ENCODE results near the gene SLC35A1. TPM values are rescaled to one million over a fixed set of nuclear protein-coding genes. Genes with fewer than 3 reads are reported as not detected.

Gene SLC35A1
- total RNA-seq, 1 donor from 2014 or later = 10.9 TPM

DNA sequence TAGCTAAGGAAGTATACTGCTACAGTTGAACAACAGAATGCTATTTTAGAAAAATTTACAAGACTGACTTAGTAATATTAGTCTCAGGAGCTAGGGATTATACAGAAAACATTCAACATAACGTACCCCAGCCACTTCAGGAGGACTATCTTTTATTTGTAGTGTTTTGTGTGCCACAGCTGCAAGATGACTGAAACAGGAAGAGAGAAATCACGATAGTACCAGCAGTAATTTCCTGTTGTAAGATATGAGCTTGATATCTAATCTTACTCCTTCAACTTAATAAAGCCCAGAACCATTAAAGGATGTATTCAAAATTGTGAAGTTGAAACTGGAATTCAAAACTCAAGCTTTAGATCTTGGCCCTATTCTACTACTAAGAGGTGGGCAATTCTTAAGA is 42.1 kb downstream of the SLC35A1 start:
- no peak for DNase-seq (ENCODE audit: low spot score)
- intact Hi-C loops (cut with DNase I) = no loop called here

DNA sequence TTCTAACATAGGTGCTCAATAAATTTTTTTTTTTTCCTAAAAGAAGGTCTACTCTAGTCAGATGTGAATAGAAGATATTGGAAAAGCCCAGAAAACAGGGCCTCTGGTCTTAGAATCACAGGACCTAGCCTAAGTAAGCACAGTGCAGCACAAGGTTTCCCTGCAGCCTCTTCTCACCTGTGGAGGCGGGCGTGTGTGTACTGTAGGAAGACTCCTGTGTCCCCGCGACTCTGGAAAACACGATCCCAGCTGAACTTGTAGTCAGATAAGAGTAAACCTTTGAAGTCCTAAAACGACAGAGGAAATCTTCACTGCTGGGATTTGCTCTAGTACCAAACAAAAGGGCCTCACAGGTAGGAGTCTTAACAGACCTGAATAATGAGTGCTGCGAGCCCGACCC is 45.7 kb downstream of the SLC35A1 start:
- no peak for DNase-seq (ENCODE audit: low spot score)
- intact Hi-C loops (cut with DNase I) = no loop called here

DNA sequence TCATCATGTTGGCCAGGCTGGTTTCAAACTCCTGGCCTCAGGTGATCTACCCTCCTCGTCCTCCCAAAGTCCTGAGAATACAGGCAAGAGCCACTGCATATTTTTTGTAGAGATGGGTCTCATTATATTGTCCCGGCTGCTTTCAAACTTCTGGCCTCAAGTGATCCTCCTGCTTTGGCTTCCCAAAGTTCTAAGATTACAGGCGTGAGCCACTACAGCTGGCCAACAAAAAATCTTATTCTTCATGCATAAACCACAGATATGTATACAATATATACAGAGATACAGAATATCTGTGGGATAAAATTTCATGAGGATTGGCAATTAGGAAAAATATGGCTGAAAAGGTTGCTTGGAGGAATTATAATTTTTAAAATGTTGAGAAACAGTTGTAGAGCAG is 49.9 kb downstream of the SLC35A1 start:
- no peak for DNase-seq (ENCODE audit: low spot score)
- intact Hi-C loops (cut with DNase I) = no loop called here

DNA sequence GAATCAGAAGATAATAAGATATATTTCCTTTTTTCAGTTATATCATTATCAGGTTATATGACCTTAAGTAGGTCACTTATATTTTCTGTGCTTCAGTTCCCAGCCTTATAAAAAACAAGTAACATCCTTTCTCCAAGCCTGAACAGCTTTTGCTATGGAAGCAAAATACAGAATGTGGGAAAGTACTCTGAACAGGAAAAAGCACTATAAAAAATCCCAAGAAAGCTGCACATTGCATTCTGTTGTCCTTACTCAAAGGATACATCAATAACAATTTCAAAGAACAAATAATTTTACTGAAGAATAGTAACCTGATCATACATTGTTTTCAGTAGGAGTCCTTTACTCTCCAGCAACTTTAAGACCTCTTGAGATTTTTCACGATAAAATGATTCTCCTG is 56.4 kb downstream of the SLC35A1 start:
- no peak for DNase-seq (ENCODE audit: low spot score)
- intact Hi-C loops (cut with DNase I) = no loop called here

DNA sequence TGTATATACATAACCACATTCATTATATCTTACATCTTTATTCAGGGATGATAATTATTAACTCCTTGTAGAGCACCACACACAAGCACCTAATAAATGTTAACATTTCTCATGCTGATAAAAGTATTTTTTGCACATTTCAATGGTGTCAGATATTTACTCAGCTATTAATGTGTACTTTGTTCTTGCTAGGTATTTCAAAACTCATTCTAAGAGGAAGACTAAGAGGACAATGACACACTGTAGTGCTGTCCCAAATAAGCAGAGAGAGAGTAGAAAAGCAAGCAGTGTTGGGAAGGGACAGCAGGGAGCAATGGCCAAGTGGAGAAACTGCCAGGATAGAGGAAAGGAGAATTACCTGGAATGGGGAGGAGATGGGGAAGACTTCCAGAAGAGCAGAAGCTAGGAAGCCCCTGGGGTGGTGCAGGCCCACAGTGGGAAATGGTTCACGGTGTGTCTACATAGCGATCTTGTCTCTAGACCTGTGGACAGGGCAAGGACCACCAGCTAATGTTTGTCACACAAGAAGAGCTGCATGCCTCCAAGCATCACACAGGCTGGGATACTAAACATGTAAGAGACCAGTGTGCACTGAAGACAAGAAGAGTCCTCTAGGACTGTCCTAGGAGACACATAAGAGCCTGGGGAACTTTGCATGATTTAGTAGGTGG is 61.7 kb downstream of the SLC35A1 start:
- intact Hi-C loops (cut with DNase I) = no loop called here
- no peak for DNase-seq (ENCODE audit: low spot score)

DNA sequence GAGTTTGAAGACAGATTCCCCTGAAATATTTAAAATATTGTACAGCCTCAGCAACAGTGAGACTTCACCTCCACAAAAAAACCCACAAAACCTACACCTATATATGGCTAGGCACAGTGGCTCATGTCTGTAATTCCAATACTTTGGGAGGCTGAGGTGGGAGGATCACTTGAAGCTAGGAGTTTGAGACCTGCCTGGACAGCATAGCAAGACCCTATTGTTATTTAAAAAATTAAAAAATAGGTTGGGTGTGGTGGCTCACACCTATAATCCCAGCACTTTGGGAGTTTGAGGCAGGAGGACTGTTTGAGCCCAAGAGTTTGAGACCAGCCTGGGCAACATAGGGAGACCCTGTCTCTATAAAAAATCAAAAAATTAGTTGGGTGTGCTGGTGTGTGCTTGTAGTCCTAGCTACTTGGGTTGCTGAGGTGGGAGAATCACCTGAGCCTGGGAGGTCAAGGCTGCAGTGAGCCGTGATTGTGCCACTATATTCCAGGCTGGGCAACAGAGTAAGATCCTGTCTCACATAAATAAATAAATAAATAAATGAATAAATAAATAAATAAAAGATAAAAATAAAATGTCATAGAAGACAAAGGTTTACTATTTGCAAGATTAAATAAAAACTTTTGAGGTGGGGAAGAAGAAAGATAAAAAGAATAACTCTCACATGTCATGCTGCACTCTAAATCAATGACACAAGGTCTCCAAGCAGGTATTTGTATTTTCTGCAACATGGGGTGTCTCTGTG is 65.9 kb downstream of the SLC35A1 start:
- intact Hi-C loops (cut with DNase I) = no loop called here
- DNase-seq (ENCODE audit: low spot score) = no peak

DNA sequence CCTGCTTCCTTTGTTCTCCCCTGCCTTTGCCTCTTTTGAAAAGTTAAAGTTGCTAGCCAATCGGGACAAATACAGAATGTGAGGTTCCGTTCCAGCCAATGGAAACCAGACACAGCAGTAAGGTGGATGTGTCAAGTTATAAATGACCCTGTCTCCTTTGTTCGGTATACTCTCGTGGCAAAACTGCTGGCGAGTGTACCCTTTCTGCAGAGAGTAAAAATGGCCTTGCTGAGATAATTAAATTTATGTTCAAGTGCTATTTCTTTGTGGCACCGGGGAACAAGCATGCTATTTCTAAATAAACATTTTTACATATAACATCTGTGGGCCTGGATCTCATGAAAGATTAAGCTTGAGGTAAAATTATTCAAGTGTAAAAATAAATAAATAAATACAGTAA is 66.8 kb downstream of the SLC35A1 start:
- intact Hi-C loops (cut with DNase I) = no loop called here
- no peak for DNase-seq (ENCODE audit: low spot score)

DNA sequence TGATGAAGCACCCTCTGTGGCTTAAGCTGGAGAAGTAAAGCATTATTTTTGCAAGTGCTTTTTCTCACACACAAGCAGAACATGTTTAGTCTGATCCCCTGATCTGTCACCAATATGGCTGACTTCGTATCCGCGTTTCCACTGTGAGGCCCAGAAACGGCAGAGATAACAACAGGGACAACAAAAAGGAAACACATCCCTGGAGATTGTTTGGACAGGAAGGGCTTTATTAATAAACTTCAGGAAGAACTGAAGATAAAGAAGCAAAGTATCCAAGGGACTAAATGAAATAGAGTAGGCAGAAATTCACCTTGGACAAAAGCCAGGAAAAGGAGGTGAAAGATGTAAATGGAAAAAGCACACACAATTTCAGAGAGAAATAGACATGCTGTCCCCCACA is 67.8 kb downstream of the SLC35A1 start:
- no peak for DNase-seq (ENCODE audit: low spot score)
- intact Hi-C loops (cut with DNase I) = no loop called here

DNA sequence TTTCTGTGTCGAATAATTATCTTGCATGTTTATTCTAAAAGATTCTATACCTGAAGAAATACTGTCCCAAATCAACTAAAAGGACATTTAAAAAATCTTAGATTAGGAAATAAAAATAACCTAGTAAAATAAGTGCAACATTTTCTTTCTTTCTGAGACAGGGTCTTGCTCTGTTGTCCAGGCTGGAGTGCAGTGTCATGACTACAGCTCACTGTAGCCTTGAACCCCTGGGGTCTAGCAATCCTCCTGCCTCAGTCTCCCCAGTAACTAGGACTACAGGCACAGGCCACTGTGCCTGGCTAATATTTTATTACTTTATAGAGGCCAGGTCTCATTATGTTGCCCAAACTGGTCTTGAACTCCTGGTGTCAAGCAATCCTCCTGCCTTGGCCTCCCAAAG is 68.3 kb downstream of the SLC35A1 start:
- no peak for DNase-seq (ENCODE audit: low spot score)
- intact Hi-C loops (cut with DNase I) = no loop called here

DNA sequence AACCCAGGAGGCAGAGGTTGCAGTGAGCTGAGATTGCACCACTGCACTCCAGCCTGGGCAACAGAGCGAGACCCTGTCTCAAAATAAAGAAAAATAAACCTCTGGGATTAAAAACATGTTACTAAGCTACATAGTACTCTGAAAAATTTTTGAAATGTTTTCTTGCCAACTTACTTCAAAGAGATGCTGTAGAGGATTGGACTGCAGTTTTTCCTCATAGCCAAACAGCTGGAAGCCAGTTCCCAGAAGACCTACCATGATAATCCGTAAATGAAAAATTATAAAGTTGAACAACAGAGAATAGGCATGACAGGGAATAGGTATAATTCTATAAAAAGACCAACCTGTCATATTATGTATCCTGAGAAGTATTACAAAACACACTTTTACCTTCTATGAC is 69.0 kb downstream of the SLC35A1 start:
- intact Hi-C loops (cut with DNase I) = no loop called here
- DNase-seq (ENCODE audit: low spot score) = no peak

DNA sequence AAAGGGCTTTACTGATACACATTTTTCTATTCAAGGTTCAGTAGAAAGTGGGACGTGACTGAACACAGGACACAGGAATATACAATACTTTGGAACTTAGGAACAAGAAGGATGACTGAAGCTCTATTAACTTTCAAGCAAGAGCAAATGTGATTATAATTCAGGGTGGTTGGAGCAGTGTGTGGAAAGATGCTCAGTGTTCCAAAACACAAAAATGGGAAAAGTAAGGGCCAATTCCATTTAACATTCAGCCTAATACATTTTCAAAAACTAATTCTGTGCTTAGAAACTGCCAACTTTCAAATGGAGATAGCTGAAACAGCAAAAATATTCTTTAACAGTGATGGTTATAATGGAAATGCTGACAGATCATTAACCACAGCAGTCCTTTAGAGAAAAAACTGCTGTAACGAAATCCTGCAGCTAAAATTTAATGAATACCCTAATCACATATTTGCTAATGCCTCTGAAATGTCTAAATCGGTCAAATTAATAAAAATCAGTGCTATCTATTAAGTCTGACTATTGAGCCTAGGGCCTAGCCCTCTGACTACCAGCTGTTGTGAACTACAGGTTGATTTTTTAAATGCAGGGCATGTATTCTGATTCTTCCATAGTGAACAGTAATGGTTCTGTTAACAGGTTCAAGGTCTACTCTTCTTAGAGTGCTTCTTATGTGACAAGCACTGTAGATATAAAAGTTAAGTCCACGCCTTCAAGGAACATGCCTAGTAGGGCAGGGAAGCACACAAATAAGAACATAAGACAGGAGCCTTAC is 71.1 kb downstream of the SLC35A1 start:
- no peak for DNase-seq (ENCODE audit: low spot score)
- intact Hi-C loops (cut with DNase I) = no loop called here

DNA sequence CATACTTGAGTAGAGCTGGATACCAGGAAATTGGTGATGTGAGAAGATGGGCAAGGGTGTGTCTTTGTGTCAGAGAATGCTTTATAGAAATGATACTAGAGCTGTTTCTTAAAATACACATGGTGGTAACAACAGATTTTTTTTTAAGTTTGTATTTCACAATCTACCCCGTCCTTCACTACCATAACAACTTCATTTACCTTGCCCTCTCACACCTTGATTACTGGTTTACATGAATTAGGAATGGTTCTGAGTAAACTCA is 71.6 kb downstream of the SLC35A1 start:
- DNase-seq (ENCODE audit: low spot score) = no peak
- intact Hi-C loops (cut with DNase I) = no loop called here

DNA sequence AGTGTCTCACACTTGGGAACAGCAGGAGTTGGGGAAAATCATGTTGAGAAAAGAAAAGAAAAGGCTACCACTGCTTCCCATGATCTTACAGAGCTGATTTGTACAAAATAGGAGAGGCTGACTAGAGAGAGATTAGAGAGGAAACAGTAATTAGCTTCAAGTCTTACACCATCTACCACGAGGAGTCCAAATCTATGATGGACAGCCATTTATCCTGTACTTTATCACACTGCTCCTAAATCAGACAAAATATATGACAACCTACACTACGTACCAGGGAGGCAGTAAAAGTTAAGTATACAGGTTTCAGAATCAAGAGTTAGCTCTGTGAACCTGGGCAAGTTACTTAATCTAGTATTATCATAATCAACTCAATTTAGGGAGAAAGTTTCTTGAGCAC is 79.0 kb downstream of the SLC35A1 start:
- no peak for DNase-seq (ENCODE audit: low spot score)
- intact Hi-C loops (cut with DNase I) = no loop called here

DNA sequence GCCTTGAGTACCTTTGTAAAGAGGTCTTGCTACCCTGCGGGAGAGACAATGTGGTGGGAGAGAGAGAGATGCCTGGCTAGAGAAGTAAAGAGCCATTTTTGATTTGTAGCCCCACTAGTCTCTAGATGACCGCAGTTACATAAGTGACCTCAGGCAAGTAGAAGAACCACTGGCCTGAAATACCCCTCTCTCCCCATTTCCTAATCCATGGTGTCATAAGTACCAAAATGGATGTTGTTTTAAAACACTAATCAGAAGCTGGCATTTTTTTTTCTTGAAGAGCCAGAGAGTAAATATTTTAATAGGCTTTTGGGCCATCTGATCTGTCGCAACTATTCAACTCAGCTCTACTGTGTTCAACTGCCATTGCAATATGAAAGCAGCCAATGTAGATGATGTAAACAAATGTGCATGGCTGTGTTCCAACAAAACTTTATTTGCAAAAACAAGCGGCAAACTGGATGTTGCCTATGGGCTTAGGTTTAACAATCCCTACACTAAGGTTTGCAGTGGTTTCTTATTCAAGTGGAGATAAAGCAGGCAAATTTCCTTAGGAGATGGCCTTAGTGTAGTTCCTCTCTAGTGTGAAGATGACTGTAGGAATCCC is 80.5 kb downstream of the SLC35A1 start:
- DNase-seq (ENCODE audit: low spot score) = no peak
- intact Hi-C loops (cut with DNase I) = no loop called here

DNA sequence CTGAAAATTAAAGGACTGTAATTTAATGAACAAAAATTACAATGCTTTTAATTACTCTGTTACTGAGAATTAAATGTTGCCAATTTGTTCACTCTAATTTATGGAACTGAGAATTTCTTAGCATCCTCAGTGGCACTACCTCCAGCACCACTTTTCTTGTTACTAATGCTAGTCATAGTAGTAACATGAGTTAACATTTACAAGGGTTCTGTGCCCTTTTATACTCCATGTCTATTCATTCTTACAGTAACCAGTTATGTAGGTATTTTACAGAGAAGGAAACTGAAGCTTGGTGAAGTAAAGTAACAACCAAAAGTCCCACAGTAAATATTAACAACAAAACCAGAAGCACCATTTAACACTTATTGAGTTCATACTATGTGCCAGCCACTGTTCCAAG is 82.7 kb downstream of the SLC35A1 start:
- no peak for DNase-seq (ENCODE audit: low spot score)
- intact Hi-C loops (cut with DNase I) = no loop called here

DNA sequence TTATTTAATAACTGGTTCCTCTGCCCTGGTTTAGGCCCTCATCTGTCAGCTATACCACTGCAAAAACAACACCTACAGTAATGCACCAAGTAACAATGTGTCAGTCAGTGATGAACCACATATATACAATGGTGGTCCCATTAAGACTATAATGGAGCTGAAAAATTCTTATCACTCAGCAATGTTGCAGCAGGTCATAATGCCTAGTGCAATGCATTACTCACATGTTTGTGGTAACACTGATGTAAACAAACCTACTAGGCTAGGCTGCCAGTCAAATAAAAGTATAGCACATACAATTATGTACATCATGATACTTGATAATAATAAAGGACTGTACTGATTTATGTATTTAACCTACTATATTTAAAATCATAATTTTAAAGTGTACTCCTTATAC is 85.7 kb downstream of the SLC35A1 start:
- DNase-seq (ENCODE audit: low spot score) = no peak
- intact Hi-C loops (cut with DNase I) = no loop called here

DNA sequence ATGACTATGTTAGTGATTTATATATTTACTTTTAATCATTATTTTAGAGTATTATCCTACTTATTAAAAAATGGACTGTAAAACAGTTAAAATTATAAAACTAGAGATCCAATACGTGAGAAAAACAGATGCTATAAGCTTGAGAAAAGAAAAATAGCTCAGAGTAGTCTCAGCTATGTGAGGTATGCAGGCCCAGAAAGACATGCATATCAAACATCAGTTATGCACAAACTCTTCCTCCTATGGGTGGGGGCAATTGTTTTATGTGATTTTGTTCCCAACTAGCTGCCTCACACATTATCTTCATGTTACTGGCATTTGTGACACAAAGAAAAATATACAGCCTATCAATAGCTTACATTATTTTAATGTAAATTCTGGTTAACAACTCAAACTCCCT is 88.2 kb downstream of the SLC35A1 start:
- intact Hi-C loops (cut with DNase I) = no loop called here
- no peak for DNase-seq (ENCODE audit: low spot score)

Measured in cardiac septum (tissue), 1 donor.